Muscle of back (tissue), 11 donors: ENCODE results near the gene THBS2. TPM values are rescaled to one million over a fixed set of nuclear protein-coding genes. Genes with fewer than 3 reads are reported as not detected.
"Not testable (repeated sequence)": the region's sequence is repeated elsewhere in the genome, so short reads cannot be mapped to it uniquely, and the experiment has no call there.

Experiments used
- DNase-seq, 3 donors: peaks; one replicate each; pipeline versions ENCODE4 v3.0.0 to v3.0.0-alpha.2; 2013
- polyA plus RNA-seq, 10 donors: library from polyadenylated mRNA; unstranded; fragments of 120-200 nt; gene quantifications; one replicate each; pipeline ENCODE4 v1.2.1, GENCODE V29; 2013; ENCODE audit not compliant: insufficient read length in 10 of 10

The THBS2 gene
- polyA plus RNA-seq, 10 donors = 41.3 to 109 (median 70.0) TPM

GRCh38 chr6:169277619-169278018, 24.0 kb upstream of the THBS2 start:
- DNase-seq = no peak

- DNase-seq = no peak
These were observed 21.1 kb upstream of the THBS2 start for GRCh38 chr6:169274781-169275180.

DNA sequence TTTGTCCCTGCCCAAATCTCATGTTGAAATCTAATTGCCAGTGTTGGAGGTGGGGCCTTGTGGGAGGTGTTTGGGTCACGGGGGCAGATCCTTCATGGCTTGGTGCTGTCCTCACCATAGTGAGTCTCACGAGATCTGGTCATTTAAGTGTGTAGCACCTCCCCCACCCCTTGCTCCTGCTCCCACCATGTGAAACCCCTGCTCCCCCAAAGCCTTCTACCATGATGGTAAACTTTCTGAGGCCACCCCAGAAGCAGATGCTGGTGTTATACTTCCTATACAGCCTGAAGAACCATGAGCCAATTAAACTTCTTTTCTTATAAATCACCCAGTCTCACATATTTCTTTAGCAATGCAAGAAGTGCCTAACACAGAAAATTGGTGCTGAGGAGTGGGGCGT, 19.9 kb upstream of the THBS2 start:
- no peak for DNase-seq

DNA sequence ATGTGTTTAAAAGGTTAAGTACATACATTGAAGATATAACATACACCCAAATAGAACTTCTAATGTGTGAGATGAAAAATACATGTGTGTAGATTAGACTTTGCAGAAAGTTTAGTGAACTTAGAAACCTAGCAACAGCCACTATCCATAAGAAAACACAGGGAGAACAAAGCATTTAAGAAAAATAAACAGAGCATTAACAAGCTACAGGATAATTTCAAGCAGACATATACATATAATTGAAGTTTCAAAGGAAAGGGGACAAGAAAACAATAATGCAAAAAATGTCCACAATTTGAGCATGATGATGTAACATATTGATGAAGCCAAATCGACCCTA, 18.2 kb upstream of the THBS2 start:
- no peak for DNase-seq

DNA sequence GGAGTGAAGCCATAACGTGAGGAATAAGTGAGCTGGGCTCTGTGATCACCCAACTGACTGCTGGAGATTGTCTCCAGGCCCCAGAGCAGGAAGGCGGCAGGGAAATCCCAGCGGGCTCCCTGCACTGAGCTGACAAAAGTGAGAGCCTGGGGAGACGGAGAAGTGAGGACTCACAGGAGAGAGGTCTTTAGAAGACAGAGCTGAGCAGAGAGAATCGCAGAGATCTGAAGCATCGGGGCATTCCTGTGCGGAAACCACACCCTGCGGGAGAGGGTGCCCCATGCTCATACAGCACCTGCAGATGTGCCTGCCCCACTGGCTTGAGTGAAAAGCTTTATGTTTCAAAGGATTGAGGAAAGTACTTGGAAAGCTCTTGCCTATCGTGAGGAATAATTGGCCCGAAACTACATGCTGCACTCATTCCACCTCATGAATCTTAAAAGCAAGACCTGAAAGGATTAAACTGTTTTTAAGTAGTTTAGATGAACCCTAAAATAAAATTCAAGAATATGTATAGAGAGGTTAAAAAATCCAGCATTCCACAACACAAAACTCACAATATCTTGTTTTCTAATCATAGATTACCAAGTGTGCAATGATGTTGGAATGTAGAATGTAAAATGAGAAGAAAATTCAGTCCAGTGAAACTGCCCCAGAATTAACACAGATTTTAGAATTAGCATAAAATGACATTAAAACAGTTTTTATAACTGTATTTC, 17.7 kb upstream of the THBS2 start:
- DNase-seq = no peak

DNA sequence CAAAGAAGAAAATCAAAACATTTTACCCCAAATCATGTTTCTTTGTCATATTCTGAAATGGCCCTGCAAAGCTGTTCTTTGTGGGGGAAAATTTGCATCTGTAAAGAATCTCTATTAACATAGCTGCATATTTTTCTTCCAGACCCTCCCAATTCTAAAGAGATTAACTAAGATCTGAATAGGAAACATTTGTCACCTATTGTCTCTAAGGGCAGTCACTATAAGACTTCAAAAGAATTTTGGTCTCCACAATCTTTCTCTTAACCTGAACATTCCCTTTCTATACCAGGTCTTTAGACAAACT, 16.4 kb upstream of the THBS2 start:
- DNase-seq = not testable (repeated sequence)

GRCh38 chr6:169269180-169270076, 15.8 kb upstream of the THBS2 start:
- DNase-seq = peak; percentile 82 to 93 (median 88)

GRCh38 chr6:169268276-169268675, 14.6 kb upstream of the THBS2 start:
- no peak for DNase-seq

DNA sequence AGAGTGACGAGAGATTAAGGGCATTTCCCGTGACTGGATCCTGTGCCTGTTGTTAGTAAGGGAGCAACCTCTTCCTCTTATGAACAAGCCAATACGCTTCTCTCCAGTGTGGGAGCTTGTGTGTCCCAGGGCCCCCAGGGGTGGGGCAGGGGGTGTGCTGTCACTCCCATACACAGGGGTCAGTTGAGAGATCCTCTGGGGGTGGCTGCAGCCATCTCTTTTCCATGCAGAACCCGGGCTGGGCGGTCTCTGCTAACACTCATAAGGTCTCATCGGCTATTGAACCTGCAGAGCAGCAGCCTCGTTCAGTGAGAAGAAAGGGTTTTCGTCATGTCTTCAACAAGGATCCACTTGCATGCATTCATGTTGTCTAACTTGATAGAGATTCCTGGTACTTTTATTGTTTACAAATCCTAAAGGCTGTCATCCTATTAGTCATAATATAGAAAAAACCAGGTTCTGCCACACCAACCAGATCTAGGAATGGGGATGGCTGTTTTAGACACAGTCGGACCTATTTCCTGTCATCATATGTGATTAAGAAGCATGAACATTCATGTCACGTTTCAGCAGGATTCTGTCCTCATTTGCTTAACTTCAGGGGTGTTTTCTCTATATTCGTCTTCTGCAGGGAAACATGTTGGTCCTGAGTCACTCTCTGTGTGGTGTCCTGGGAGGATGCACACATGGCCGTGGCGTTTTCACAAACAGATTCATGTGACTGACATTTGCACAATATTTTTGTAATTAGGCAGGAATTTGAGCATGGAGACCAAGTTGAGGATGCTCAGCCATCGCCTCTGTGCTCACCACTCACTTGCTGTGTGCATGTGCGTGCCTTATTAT, 13.3 kb upstream of the THBS2 start:
- DNase-seq = no peak

DNA sequence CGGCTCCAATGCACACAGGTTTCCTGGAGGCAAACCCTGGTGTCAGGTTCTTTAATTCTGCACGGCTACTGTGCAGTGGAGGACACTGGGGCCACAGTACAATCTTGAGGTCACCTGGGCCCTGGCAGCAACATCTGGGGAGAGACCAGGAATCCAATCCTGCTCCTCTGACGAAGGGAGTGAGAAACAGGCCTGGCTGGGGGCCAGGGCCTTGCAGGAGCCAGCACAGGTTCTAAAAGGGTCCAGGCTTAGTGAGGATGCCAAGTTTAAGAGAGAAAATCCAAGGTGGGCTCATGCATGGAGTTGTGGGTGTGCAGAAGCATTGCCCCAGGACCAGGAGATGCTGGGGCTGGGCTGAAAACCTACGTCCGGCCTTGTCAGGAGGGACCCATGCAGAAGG, 12.6 kb upstream of the THBS2 start:
- DNase-seq = no peak

GRCh38 chr6:169265486-169266131, 12.0 kb upstream of the THBS2 start:
- DNase-seq = no peak

DNA sequence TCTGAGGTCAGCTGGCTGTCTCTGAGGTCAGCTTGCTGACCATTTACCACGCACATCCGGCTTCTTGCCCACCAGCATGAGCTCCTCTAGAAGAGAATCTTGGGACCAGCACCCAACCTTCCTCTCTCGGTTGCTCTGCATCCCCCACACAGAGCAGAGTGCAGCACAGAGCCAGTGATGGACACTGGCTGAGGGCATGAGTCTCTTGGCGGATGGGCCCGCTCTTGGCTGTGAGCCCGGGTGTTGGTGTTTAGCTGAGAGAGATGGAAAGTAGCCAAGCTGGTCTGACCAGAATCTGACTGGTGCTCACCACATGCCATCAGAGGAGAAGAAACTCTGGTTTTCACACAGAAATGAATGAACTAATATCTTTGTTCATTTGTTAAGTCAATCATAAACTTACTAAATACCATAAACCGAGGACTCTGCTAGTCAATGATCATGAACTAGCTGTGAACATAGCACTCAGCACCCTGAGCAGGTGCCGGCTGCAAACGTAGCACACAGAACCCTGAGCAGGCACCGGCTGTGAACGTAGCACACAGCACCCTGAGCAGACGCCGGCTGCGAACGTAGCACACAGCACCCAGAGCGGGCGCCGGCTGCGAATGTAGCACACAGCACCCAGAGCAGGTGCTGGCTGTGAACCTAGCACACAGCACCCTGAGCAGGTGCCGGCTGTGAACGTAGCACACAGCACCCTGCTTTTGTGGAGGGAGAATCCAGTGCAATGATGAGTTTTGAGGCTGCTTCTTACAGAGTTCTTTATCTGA, 10.4 kb upstream of the THBS2 start:
- DNase-seq = no peak

DNA sequence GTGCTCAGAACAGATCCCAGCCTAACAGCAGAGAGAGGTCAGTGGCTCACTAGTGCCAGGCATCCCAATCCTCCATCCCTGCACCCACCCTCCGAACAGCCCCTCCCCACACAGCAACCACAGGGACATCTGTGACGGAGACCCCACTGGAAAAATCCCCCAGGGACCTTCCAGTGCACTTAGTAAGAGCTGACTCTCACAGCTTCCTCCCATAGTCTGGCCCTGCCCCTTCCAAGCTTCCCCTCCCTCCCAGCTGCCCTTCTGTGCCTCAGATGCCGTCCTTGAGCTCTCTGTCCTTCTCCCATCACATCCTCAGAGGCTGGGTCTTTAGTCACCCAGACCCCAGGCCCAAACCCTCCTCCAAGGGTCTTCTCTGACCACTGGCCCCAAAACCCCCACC, 9.7 kb upstream of the THBS2 start:
- no peak for DNase-seq

GRCh38 chr6:169262602-169263001, 9.0 kb upstream of the THBS2 start:
- not testable (repeated sequence) for DNase-seq

GRCh38 chr6:169256518-169256917, 2.9 kb upstream of the THBS2 start:
- DNase-seq = no peak

DNA sequence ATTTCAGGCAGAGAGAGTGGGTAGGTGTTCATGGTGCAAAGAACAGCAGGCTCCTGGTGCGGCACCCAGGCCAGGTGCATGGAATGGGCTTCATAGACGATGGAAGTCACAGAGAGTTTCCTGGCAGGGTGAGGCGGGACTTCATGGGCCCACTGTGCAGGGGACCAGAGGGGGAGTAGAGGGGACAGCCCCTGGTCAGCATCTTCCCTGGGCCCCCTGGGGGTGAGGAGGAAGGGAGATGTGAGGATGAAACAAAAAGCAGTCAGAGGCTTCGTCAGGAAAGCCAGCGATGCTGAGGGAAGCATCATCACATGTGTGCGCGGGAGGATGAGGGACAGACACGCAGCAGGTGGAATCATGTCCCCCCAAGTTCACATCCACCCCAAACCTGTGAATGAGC, 2.4 kb upstream of the THBS2 start:
- DNase-seq = no peak

DNA sequence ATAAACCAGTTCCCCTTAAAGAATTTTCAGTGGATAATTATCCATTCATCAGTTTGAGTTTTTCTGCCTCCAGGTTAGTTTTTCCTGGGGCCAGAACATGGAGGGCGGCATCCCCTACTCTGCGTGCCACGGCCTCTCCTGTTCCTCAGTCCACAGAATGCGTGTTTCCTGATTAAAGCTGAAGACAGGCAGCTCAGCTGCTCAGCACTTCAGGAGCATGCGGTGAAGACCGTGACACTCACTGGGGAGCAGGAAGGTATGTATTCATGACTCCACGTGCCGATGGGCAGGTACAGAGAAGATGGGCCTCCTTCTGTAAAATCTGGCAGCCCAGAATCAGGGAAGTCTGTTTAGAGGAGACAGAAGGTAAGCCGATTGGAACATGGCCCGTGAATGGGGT, 2.0 kb upstream of the THBS2 start:
- no peak for DNase-seq

- DNase-seq = no peak
These were observed 1.0 kb upstream of the THBS2 start for GRCh38 chr6:169254456-169255316.

DNA sequence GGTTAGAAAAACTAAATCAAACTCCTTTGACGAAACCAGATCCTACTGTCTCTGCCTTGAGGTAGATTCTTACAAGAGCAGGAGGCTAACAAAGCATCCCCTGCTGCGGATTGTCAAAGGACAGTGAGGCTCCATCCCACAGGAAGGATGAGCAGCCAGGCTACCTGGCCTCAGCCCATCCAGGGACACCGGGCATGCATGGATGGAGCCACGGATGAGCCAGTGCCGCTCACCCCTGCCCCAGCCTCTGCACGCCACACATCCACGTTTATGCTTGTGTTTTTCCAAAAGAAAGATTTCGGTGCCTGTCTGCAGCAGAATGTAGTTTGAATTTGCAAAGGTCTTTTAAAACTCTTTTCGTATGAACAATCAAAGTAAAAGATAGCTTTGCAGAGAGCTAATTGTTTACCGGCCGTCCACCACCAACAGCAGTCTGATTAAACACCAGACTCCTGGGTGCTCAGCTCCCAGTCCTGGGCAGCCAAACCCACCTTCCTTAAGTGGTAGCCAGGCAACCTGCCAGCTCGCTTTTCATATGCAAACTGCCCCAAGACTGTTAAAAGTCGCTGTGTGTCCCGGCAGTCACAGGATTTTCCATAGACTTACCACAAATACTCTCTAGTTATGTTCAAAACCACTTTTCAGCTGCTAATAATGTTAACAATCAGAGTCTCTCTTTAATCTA, 999 bp downstream of the THBS2 start:
- DNase-seq = peak in 2 of 3 donors; percentile 58 to 64
